GM19328 (cell line): ENCODE measurements around the gene PROCR.
"Not testable (repeated sequence)": the region's sequence is repeated elsewhere in the genome, so short reads cannot be mapped to it uniquely, and the experiment has no call there.

Experiments
- ATAC-seq: cut with Tn5 transposase; IDR thresholded peaks from one replicate; pipeline ENCODE4 v1.9.1; 2021; ENCODE audit warnings: mild to moderate bottlenecking, moderate library complexity; ENCODE audit not compliant: unreplicated experiment

PROCR gene

GRCh38 chr20:35171753-35172433 lies at the start of gene PROCR:
PROCR (plus strand) TSS chr20:35172072; CDS start chr20:35172155, 83 bp downstream.
- no peak for ATAC-seq

- ATAC-seq = no peak
These were observed 49.0 kb upstream of the PROCR start for GRCh38 chr20:35122756-35123405.

- no peak for ATAC-seq
These were observed 46.1 kb upstream of the PROCR start for GRCh38 chr20:35125753-35126152.

GRCh38 chr20:35129647-35130069 lies 42.2 kb upstream of the PROCR start:
- ATAC-seq = no peak

GRCh38 chr20:35131934-35132333 lies 39.9 kb upstream of the PROCR start:
- ATAC-seq = no peak

GRCh38 chr20:35133031-35133430 lies 38.8 kb upstream of the PROCR start:
- no peak for ATAC-seq

- no peak for ATAC-seq
These were observed 38.1 kb upstream of the PROCR start for GRCh38 chr20:35133735-35134134.

- ATAC-seq = no peak
These were observed 37.4 kb upstream of the PROCR start for GRCh38 chr20:35134472-35134871.

- ATAC-seq = no peak
These were observed 37.0 kb upstream of the PROCR start for GRCh38 chr20:35134880-35135279.

GRCh38 chr20:35135867-35136586 lies 35.8 kb upstream of the PROCR start:
- no peak for ATAC-seq

GRCh38 chr20:35144694-35145093 lies 27.2 kb upstream of the PROCR start:
- ATAC-seq = no peak

GRCh38 chr20:35145141-35145564 lies 26.7 kb upstream of the PROCR start:
- no peak for ATAC-seq

- ATAC-seq = no peak
These were observed 25.5 kb upstream of the PROCR start for GRCh38 chr20:35146299-35146919.

GRCh38 chr20:35146920-35147574 lies 24.8 kb upstream of the PROCR start, which contains the start of gene EDEM2:
EDEM2 (minus strand) TSS chr20:35147336; CDS start chr20:35147258, 78 bp downstream.
- ATAC-seq = peak; percentile 67

GRCh38 chr20:35147575-35148071 lies 24.2 kb upstream of the PROCR start:
- ATAC-seq = peak; percentile 19

GRCh38 chr20:35150846-35151579 lies 20.9 kb upstream of the PROCR start:
- no peak for ATAC-seq

GRCh38 chr20:35151736-35152135 lies 20.1 kb upstream of the PROCR start:
- no peak for ATAC-seq

GRCh38 chr20:35155936-35156335 lies 15.9 kb upstream of the PROCR start:
- no peak for ATAC-seq

- no peak for ATAC-seq
These were observed 14.9 kb upstream of the PROCR start for GRCh38 chr20:35156978-35157377.

- ATAC-seq = not testable (repeated sequence)
These were observed 11.5 kb upstream of the PROCR start for GRCh38 chr20:35160341-35160740.
